Glomerular endothelial cell (primary cell): ENCODE data around the gene ZNF10. TPM values are rescaled to one million over a fixed set of nuclear protein-coding genes. Genes with fewer than 3 reads are reported as not detected.

ENCODE experiments used
- DNase-seq: peaks from one replicate; pipeline ENCODE4 v3.0.0-alpha.2; 2011; ENCODE audit warnings: low read depth, low spot score; ENCODE audit errors: extremely low read depth
- total RNA-seq: library from RNA; depleted of rRNA; stranded (reverse); fragments of >200 nt; gene quantifications from 2 replicates; pipeline ENCODE4 v1.2.3, GENCODE V29; 2015

Gene ZNF10
- 1.8 and 7.3 TPM in 2 replicates for total RNA-seq

- DNase-seq: peak; percentile 44
Measured at GRCh38 chr12:133130038-133130807, at the start of gene ZNF10, which contains the start of gene ZNF891. TSS of gene ZNF10 (plus strand) at chr12:133130627. CDS start at chr12:133144493, 13,866 bp downstream. TSS of gene ZNF891 (minus strand) at chr12:133130274. CDS start at chr12:133121918, 8,356 bp downstream.

DNA sequence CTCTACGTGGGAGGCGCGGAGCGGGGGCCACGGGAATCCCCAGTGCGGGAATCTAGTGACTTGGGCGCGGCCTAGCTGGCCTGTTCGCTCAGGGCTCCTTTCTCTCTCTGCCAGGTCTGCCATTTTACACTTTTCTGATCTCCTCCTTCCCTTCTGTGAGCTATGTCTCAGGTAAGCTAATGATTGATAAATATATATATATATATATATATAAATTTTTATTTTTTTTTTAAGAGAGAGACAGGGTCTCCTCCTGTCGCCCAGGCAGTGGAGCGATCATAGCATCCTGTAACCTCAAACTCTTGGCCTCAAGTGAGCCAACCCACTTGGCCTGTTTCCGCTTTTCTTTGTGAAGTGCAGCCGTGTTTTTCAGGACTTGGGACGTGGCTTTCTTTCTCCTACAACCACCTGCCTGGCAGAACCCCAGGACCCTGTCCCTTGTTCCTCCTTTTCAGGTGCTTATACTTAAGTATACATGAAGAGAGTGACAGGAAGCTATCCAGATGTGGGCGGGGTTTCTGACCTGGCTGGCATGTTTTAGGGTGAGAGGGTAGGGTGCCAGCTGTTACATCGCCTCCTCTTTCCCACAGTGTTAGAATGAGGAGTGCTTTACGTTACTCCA lies 49.2 kb upstream of the ZNF10 start:
- DNase-seq: no peak

DNA sequence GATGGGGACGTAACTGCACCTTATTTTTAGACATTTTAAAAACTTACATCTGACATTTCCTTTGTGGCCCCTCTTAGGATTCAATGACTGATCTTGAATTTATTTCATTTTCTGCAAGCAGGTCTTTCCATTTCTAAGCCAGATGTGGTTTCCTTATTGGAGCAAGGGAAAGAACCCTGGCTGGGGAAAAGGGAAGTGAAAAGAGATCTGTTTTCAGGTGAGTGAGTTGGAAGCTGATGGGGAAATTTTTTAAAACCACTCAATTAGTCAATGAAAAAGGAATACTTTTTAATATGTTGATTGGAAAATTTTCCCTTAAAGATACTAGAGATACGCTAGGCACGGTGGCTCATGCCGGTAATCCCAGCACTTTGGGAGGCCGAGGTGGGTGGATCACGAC lies 47.1 kb upstream of the ZNF10 start:
- no peak for DNase-seq

- DNase-seq: no peak
Measured at GRCh38 chr12:133105620-133106019, 24.8 kb upstream of the ZNF10 start.

DNA sequence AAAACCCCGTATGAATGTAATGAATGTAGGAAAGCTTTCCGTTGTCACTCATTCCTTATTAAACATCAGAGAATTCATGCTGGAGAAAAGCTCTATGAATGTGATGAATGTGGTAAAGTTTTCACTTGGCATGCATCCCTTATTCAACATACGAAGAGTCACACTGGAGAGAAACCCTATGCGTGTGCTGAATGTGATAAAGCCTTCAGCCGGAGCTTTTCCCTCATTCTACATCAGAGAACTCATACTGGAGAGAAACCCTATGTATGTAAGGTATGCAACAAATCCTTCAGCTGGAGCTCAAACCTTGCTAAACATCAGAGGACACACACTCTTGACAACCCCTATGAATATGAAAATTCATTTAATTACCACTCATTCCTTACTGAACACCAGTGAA lies 24.2 kb upstream of the ZNF10 start:
- no peak for DNase-seq

- no peak for DNase-seq
Measured at GRCh38 chr12:133107121-133107520, 23.3 kb upstream of the ZNF10 start.

DNA sequence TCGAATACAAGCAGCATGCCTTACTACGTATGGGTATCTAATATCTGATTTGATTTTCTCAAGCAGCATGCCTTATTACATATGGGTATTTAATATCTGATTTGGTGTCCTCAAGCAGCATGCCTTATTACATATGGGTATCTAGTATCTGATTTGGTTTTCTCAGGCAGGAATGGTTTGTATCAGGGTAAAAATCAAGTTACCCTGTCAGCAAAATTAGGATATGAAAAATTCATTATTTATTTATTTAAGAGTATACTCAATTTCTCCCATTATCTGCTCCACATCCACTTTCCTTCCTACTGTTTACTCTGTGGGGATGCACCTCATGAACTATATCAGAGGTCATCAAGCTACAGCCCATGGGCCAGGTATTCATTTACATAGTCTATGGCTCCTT lies 22.3 kb upstream of the ZNF10 start:
- no peak for DNase-seq

DNA sequence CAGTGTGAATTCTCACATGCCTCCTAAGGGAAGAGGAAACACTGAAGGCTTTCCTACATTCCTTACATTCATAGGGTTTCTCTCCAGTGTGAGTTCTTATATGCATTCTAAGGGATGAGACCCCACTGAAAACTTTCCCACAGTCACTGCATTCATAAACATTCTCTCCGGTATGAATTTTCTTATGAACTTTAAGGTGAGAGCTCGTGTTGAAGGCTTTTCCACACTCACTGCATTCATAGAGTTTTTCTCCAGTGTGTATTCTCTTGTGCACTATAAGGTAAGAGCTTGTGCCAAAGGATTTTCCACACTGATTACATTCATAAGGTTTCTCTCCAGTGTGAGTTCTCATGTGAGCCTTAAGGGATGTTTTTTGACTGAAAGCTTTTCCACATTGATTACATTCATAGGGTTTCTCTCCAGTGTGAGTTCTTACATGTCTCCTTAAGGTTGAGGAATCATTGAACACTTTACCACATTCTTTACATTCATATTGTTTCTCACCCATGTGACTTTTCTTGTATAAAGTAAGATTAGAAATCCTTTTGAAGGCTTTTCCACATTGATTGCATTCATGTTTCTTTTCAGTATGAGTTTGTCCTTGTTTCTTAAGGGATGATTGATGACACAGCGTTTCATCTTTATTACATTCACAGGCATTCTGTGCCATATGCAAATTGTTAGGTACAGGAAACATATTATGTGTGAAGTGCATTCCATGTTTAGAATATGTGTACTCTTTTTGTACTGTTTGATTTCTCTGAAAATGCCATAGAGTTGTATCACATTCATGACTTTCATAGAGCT lies 9.8 kb upstream of the ZNF10 start:
- DNase-seq: no peak

- DNase-seq: no peak
Measured at GRCh38 chr12:133124674-133125073, 5.8 kb upstream of the ZNF10 start.

DNA sequence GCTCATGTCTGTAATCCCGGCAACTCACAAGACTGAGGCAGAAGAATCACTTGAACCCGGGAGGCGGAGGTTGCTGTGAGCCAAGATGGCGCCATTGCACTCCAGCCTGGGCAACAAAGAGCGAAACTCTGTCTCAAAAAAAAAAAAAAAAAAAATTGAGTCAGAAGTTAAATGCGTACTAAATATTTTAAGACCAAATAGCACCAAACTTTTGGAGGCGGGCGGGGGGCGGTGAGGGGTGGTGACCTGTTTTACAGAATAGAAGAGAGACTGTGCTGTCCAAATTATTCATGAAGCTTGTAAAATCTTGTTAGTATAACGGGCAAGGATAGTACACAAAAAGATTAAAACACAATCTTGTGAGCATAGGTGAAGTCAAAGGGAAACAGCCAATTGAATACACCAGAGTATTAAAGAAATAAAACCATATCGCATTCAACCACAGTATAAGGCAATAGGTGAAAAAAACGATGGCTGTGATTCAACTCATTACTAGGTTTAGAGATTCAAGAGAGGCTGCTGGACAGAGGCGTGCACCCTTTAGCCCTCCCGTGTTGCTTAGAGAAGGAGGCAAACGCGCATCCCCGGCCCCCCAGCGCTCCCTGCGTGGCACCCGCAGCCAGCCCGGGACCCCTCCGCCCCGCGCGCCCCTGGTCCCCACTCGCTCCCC lies 924 bp upstream of the ZNF10 start:
- DNase-seq: no peak

DNA sequence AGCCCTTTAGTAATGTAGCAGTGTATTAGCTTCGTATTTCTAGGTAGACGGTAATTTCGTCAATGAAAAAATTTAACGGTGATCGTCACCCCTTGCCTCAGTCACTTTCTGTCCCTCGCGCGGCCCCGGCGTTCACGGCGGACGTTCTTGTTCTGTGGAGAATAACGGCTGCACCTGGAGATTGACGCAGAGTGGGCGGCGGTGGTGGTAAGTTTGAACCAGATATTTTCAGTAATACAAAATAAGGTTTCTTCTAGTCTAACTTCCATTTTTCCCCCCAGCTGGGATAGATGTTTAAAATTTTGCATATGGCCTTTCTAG lies 341 bp downstream of the ZNF10 start:
- no peak for DNase-seq

GRCh38 chr12:133135747-133136146 lies 5.3 kb downstream of the ZNF10 start:
- no peak for DNase-seq

- DNase-seq: no peak
Measured at GRCh38 chr12:133145981-133146380, 15.6 kb downstream of the ZNF10 start.

GRCh38 chr12:133156125-133156690 lies 25.8 kb downstream of the ZNF10 start:
- DNase-seq: no peak

GRCh38 chr12:133165776-133166175 lies 35.3 kb downstream of the ZNF10 start:
- no peak for DNase-seq

GRCh38 chr12:133172491-133172890 lies 42.1 kb downstream of the ZNF10 start:
- no peak for DNase-seq

- no peak for DNase-seq
Measured at GRCh38 chr12:133174901-133175300, 44.5 kb downstream of the ZNF10 start.

DNA sequence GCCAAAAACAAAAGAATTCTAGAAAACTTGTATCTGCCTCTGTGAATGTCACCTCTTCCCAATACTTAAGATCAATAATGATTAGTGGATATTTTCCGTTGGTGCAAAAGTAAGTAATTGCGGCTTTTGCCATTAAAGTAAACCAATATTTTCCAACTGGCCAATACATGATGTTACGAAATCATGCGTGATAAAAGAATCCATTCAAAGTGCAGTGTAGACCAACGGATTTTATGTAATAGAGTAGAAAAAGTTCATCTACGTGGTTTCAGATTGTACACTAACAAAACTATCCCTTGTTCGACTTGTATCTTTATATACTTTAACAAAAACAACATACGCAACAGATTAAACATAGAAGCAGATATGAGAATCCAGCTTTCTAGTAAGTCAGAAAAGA lies 50.2 kb downstream of the ZNF10 start:
- no peak for DNase-seq

- DNase-seq: peak; percentile 79
Measured at GRCh38 chr12:133181238-133181959, 51.0 kb downstream of the ZNF10 start, which contains the start of gene ZNF268. TSS of gene ZNF268 (plus strand) at chr12:133181495. CDS start at chr12:133181998, 503 bp downstream.

DNA sequence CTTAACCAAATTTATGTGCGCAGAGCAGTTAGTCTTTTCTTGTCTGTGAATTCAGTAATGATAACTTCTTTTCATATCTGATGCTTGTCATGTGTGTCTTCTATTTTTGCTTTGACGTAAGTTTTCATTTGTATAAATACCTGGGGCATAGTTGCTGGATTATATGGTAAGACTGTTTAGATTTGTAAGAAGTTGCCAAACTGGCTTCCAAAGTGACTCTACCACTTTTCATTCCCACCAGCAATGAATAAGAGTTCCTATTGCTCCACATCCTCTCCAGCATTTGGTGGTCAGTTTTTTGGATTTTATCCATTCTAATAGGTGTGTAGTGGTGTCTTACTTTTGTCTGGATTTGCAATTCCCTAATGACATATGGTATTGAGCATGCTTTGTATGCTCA lies 59.7 kb downstream of the ZNF10 start:
- no peak for DNase-seq
